B cell (primary cell): ENCODE results near the gene ALKBH4.

Experiments
- EZH2 ChIP-seq: IDR thresholded peaks from 2 replicates; pipeline ENCODE4 v1.6.1; 2012; ENCODE audit warnings: borderline replicate concordance, low read depth, mild to moderate bottlenecking, moderate library complexity, low read length; ENCODE audit not compliant: insufficient read depth, poor library complexity, severe bottlenecking
- TF ChIP-seq, protein P1 (sequence below): fragments of 200-600 bp; IDR thresholded peaks from one replicate; pipeline ENCODE4 v1.8.0; 2022; ENCODE audit warnings: antibody characterized with exemption, mild to moderate bottlenecking

GRCh38 chr7:102457352-102457924 is 7.2 kb downstream of the ALKBH4 start:
- TF ChIP-seq, protein P1, sequence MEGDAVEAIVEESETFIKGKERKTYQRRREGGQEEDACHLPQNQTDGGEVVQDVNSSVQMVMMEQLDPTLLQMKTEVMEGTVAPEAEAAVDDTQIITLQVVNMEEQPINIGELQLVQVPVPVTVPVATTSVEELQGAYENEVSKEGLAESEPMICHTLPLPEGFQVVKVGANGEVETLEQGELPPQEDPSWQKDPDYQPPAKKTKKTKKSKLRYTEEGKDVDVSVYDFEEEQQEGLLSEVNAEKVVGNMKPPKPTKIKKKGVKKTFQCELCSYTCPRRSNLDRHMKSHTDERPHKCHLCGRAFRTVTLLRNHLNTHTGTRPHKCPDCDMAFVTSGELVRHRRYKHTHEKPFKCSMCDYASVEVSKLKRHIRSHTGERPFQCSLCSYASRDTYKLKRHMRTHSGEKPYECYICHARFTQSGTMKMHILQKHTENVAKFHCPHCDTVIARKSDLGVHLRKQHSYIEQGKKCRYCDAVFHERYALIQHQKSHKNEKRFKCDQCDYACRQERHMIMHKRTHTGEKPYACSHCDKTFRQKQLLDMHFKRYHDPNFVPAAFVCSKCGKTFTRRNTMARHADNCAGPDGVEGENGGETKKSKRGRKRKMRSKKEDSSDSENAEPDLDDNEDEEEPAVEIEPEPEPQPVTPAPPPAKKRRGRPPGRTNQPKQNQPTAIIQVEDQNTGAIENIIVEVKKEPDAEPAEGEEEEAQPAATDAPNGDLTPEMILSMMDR = no peak
- TF ChIP-seq EZH2 = no peak
